ENCODE measurements around the gene SCN2A. TPM values are rescaled to one million over a fixed set of nuclear protein-coding genes. Genes with fewer than 3 reads are reported as not detected.

The SCN2A gene
- total RNA-seq, 1 experiment from 2014 or later: 0.07 TPM

- ChIA-PET CTCF (no interaction called here), POLR2A (ENCODE audit: unreplicated experiment) (no interaction called here)
- Histone ChIP-seq H3K4me2 (ENCODE audit: low read length) (peak overlapping the region; percentile 8; the same call in 1 of the 2 replicates), H3K4me1 (ENCODE audit: insufficient read depth, low read length) (peaks cover 14% of the 10 kb centered on the region), H3K36me3 (ENCODE audit: low read depth, low read length) (no peaks in the 10 kb centered on the region), H3K9ac (ENCODE audit: low read length) (no peak overlapping the region), H4K20me1 (ENCODE audit: low read length) (no peaks in the 10 kb centered on the region), H3K27me3 (ENCODE audit: low read length) (no peaks in the 10 kb centered on the region), H3K27ac (ENCODE audit: low read length) (no peak overlapping the region), H3K4me3 (ENCODE audit: low read length) (no peak overlapping the region), H2AFZ (ENCODE audit: low read length) (no peak overlapping the region), H3K9me3 (ENCODE audit: low read length) (peaks cover 4% of the 10 kb centered on the region; the same call in 1 of the 2 replicates), H3F3A (ENCODE audit: low read length, unreplicated experiment) (no peaks in the 10 kb centered on the region), H3K79me2 (ENCODE audit: low read length) (no peaks in the 10 kb centered on the region), H3K9me2 (replicated peaks; ENCODE audit: low read length) (no peaks in the 10 kb centered on the region)
- BruUV-seq (replicated peaks): no TSS peak
- intact Hi-C loops (cut with micrococcal nuclease): no loop called here
- DNase-seq (peak; percentile 74), ATAC-seq (peak; percentile 87)
- no peak for TF ChIP-seq EZH2phosphoT487 (IDR thresholded peaks at IDR 0.05; ENCODE audit: borderline replicate concordance, low read length)
- TF ChIP-seq EZH2 (IDR thresholded peaks at IDR 0.05; ENCODE audit: low read length, unreplicated experiment): no peak
These were observed 175.0 kb downstream of the SCN2A start for GRCh38 chr2:165414187-165414586.

GRCh38 chr2:165417009-165417408 lies 177.8 kb downstream of the SCN2A start:
- no peak overlapping the region for H3K9ac ChIP-seq (ENCODE audit: low read length)
- H3K27ac ChIP-seq (ENCODE audit: low read length): no peak overlapping the region
- no peaks in the 10 kb centered on the region for H3F3A ChIP-seq (ENCODE audit: low read length, unreplicated experiment)
- no peaks in the 10 kb centered on the region for H3K36me3 ChIP-seq (ENCODE audit: low read depth, low read length)
- peaks cover 4% of the 10 kb centered on the region; the same call in 1 of the 2 replicates for H3K9me3 ChIP-seq (ENCODE audit: low read length)
- POLR2A ChIA-PET (ENCODE audit: unreplicated experiment): no interaction called here
- intact Hi-C loops (cut with micrococcal nuclease): no loop called here
- H3K4me3 ChIP-seq (ENCODE audit: low read length): no peak overlapping the region
- no peak for DNase-seq
- H3K79me2 ChIP-seq (ENCODE audit: low read length): no peaks in the 10 kb centered on the region
- ATAC-seq: no peak
- no peak overlapping the region for H3K4me2 ChIP-seq (ENCODE audit: low read length)
- no peaks in the 10 kb centered on the region for H3K27me3 ChIP-seq (ENCODE audit: low read length)
- CTCF ChIA-PET: no interaction called here
- BruUV-seq (replicated peaks): no TSS peak
- no peaks in the 10 kb centered on the region for H4K20me1 ChIP-seq (ENCODE audit: low read length)
- TF ChIP-seq EZH2 (IDR thresholded peaks at IDR 0.05; ENCODE audit: low read length, unreplicated experiment): no peak
- no peak for TF ChIP-seq EZH2phosphoT487 (IDR thresholded peaks at IDR 0.05; ENCODE audit: borderline replicate concordance, low read length)
- no peak; the same call in 1 of the 2 replicates for TF ChIP-seq CTCF (conservative IDR thresholded peaks at IDR 0.05; ENCODE audit: low read depth, low read length)
- H3K9me2 ChIP-seq (replicated peaks; ENCODE audit: low read length): no peaks in the 10 kb centered on the region
- no peak overlapping the region for H2AFZ ChIP-seq (ENCODE audit: low read length)
- H3K4me1 ChIP-seq (ENCODE audit: insufficient read depth, low read length): peaks cover 14% of the 10 kb centered on the region

GRCh38 chr2:165420231-165420630 lies 181.0 kb downstream of the SCN2A start:
- intact Hi-C loops (cut with micrococcal nuclease): no loop called here
- Histone ChIP-seq H3K27me3 (ENCODE audit: low read length) (no peaks in the 10 kb centered on the region), H3K27ac (ENCODE audit: low read length) (no peak overlapping the region), H2AFZ (ENCODE audit: low read length) (no peak overlapping the region), H3K4me3 (ENCODE audit: low read length) (no peak overlapping the region), H3K79me2 (ENCODE audit: low read length) (no peaks in the 10 kb centered on the region), H3F3A (ENCODE audit: low read length, unreplicated experiment) (no peaks in the 10 kb centered on the region), H3K4me1 (ENCODE audit: insufficient read depth, low read length) (no peaks in the 10 kb centered on the region), H3K9me2 (replicated peaks; ENCODE audit: low read length) (no peaks in the 10 kb centered on the region), H3K9me3 (ENCODE audit: low read length) (peaks cover 4% of the 10 kb centered on the region; the same call in 1 of the 2 replicates), H3K9ac (ENCODE audit: low read length) (no peak overlapping the region), H3K36me3 (ENCODE audit: low read depth, low read length) (no peaks in the 10 kb centered on the region), H4K20me1 (ENCODE audit: low read length) (no peaks in the 10 kb centered on the region), H3K4me2 (ENCODE audit: low read length) (no peak overlapping the region)
- ChIA-PET CTCF (no interaction called here), POLR2A (ENCODE audit: unreplicated experiment) (no interaction called here)
- DNase-seq (no peak), ATAC-seq (no peak)
- TF ChIP-seq CTCF (conservative IDR thresholded peaks at IDR 0.05; ENCODE audit: low read depth, low read length) (no peak), EZH2phosphoT487 (IDR thresholded peaks at IDR 0.05; ENCODE audit: borderline replicate concordance, low read length) (no peak), EZH2 (IDR thresholded peaks at IDR 0.05; ENCODE audit: low read length, unreplicated experiment) (no peak)
- no TSS peak for BruUV-seq (replicated peaks)
